MCF 10A (cell line): ENCODE data around the gene SNX2. TPM values are rescaled to one million over a fixed set of nuclear protein-coding genes. Genes with fewer than 3 reads are reported as not detected.
A peak's percentile ranks its signal among the peaks of the same experiment; 100 is the strongest.
"Not testable (repeated sequence)": the region's sequence is repeated elsewhere in the genome, so short reads cannot be mapped to it uniquely, and the experiment has no call there.

ENCODE experiments used
- BruUV-seq: library from RNA; stranded (reverse); fragments of 400-500 nt; replicated peaks from 2 replicates; lab custom pipeline; 2021; lab: Mats Ljungman, UMichigan
- CTCF ChIA-PET: fragments of 300-600 bp; sonication (Branson Sonifier 250); formaldehyde crosslinking; extraction: SDS; loops from one replicate; lab custom pipeline; 2021; ENCODE audit warnings: antibody characterized with exemption, inconsistent platforms; lab: Yijun Ruan, JAX
- POLR2A ChIA-PET: fragments of 300-600, 350-650 bp; sonication (Branson Sonifier 250); formaldehyde crosslinking; extraction: SDS; loops from one replicate; lab custom pipeline; 2020; ENCODE audit warnings: antibody characterized with exemption, inconsistent platforms; lab: Yijun Ruan, JAX
- DNase-seq: peaks from one replicate; pipeline ENCODE4 v3.0.0-alpha.2; 2018; ENCODE audit not compliant: unreplicated experiment
- H3K27ac Mint-ChIP-seq: one replicate; pipeline ENCODE4 v1.8.0; 2022; ENCODE audit warnings: mild to moderate bottlenecking, low read depth, mixed read lengths; ENCODE audit not compliant: unreplicated experiment
- H3K27me3 Mint-ChIP-seq: one replicate; pipeline ENCODE4 v1.8.0; 2022; ENCODE audit warnings: mixed read lengths; ENCODE audit not compliant: insufficient read depth, unreplicated experiment
- H3K36me3 Mint-ChIP-seq: one replicate; pipeline ENCODE4 v1.8.0; 2022; ENCODE audit warnings: mild to moderate bottlenecking, moderate library complexity, mixed read lengths; ENCODE audit not compliant: insufficient read depth, unreplicated experiment
- H3K4me1 Mint-ChIP-seq: one replicate; pipeline ENCODE4 v1.8.0; 2022; ENCODE audit warnings: mixed read lengths; ENCODE audit not compliant: insufficient read depth, unreplicated experiment
- H3K4me3 Mint-ChIP-seq: one replicate; pipeline ENCODE4 v1.8.0; 2022; ENCODE audit warnings: mild to moderate bottlenecking, moderate library complexity, mixed read lengths; ENCODE audit not compliant: unreplicated experiment
- H3K9me3 Mint-ChIP-seq: one replicate; pipeline ENCODE4 v1.8.0; 2022; ENCODE audit warnings: mixed read lengths; ENCODE audit not compliant: unreplicated experiment
- CTCF ChIP-seq: fragments of 200-600 bp; IDR thresholded peaks from one replicate; pipeline ENCODE4 v1.8.0; 2022; ENCODE audit warnings: antibody characterized with exemption, mild to moderate bottlenecking; ENCODE audit not compliant: unreplicated experiment
- intact Hi-C: fragments of 100-400 bp; cut with micrococcal nuclease; formaldehyde crosslinking; loops from 2 replicates; pipeline ENCODE4 v1.14.1; 2022
- total RNA-seq: library from RNA; stranded (reverse); gene quantifications from 2 replicates; pipeline ENCODE4 v1.2.3, GENCODE V29; 2022

SNX2 gene
- total RNA-seq, 1 experiment from 2014 or later: 120 TPM

- DNase-seq: no peak
- Mint-ChIP-seq H3K4me3 (peak overlapping the region; percentile 85), H3K27ac (peak overlapping the region; percentile 91), H3K9me3 (no peaks in the 10 kb centered on the region), H3K4me1 (peaks cover 50% of the 10 kb centered on the region), H3K36me3 (peaks cover 5% of the 10 kb centered on the region), H3K27me3 (no peaks in the 10 kb centered on the region)
- intact Hi-C loops: loop anchor here (2.0 to 10.0 kb wide), 5 partner anchors 35 to 665 kb away; no protein-coding TSS in a partner anchor
- ChIA-PET CTCF (interaction anchor here (0.5 to 2.3 kb wide), 16 partner anchors 12 to 763 kb away, joined by 3 to 7 read pairs (median 3); no protein-coding TSS in a partner anchor), POLR2A (interaction anchor here (1.0 to 7.6 kb wide), 8 partner anchors 10 to 143 kb away, joined by 3 to 67 read pairs (median 4); partner anchors contain the start of gene SNX2)
- BruUV-seq: no TSS peak
- TF ChIP-seq CTCF: no peak
These were observed 72.8 kb downstream of the SNX2 start for GRCh38 chr5:122847687-122848081.

- Mint-ChIP-seq H3K4me1 (peaks cover 43% of the 10 kb centered on the region), H3K27ac (peak overlapping the region; percentile 43), H3K9me3 (no peaks in the 10 kb centered on the region), H3K4me3 (no peak overlapping the region), H3K36me3 (peaks cover 5% of the 10 kb centered on the region), H3K27me3 (no peaks in the 10 kb centered on the region)
- POLR2A ChIA-PET: interaction anchor here (0.5 to 7.6 kb wide), 4 partner anchors 11 to 698 kb away, joined by 3 to 67 read pairs (median 4); no protein-coding TSS in a partner anchor
- CTCF ChIA-PET: interaction anchor here (0.6 to 1.5 kb wide), 5 partner anchors 12 to 434 kb away, joined by 3 to 7 read pairs (median 3); no protein-coding TSS in a partner anchor
- no TSS peak for BruUV-seq
- intact Hi-C loops: loop anchor here (5.0 to 10.0 kb wide), 4 partner anchors 33 to 667 kb away; no protein-coding TSS in a partner anchor
- no peak for TF ChIP-seq CTCF
- no peak for DNase-seq
These were observed 74.9 kb downstream of the SNX2 start for GRCh38 chr5:122849771-122850170.

- CTCF ChIA-PET, DNase-seq, H3K4me3 Mint-ChIP-seq, H3K9me3 Mint-ChIP-seq, intact Hi-C loops, H3K27ac Mint-ChIP-seq, H3K27me3 Mint-ChIP-seq, BruUV-seq: not testable (repeated sequence)
- POLR2A ChIA-PET: interaction anchor here (7.3 kb wide), 1 partner anchor 11 kb away, joined by 67 read pairs; the partner anchor contains the start of gene SNX24
- peaks cover 19% of the 10 kb centered on the region for H3K4me1 Mint-ChIP-seq
- peaks cover 10% of the 10 kb centered on the region for H3K36me3 Mint-ChIP-seq
These were observed 82.7 kb downstream of the SNX2 start for GRCh38 chr5:122857538-122857937.

GRCh38 chr5:122858451-122858850, 83.6 kb downstream of the SNX2 start:
- peaks cover 10% of the 10 kb centered on the region for H3K36me3 Mint-ChIP-seq
- TF ChIP-seq CTCF: no peak
- H3K9me3 Mint-ChIP-seq: peaks cover 15% of the 10 kb centered on the region
- DNase-seq: peak; percentile 78
- H3K27ac Mint-ChIP-seq: no peak overlapping the region
- H3K27me3 Mint-ChIP-seq: no peaks in the 10 kb centered on the region
- peaks cover 22% of the 10 kb centered on the region for H3K4me1 Mint-ChIP-seq
- no peak overlapping the region for H3K4me3 Mint-ChIP-seq
- POLR2A ChIA-PET: interaction anchor here (0.8 to 7.3 kb wide), 2 partner anchors 12 to 25 kb away, joined by 3 to 67 read pairs; partner anchors contain the start of gene SNX24
- CTCF ChIA-PET: interaction anchor here (0.6 to 1.3 kb wide), 4 partner anchors 11 to 474 kb away, joined by 3 read pairs; no protein-coding TSS in a partner anchor
- no TSS peak for BruUV-seq
- intact Hi-C loops: no loop called here
